AG09309 (cell line): ENCODE data around the gene TMEM214.

Experiments used
- DNase-seq: peaks from one replicate; pipeline ENCODE4 v3.0.0-alpha.2; 2010; ENCODE audit warnings: low read depth
- H3K4me3 ChIP-seq: 2 replicates; pipeline ENCODE4 v1.5.1; 2011; ENCODE audit warnings: mild to moderate bottlenecking, low read depth, low read length, moderate library complexity; ENCODE audit not compliant: control insufficient read depth
- CTCF ChIP-seq: IDR thresholded peaks from 2 replicates; pipeline ENCODE4 v1.5.1; 2011; ENCODE audit warnings: mild to moderate bottlenecking, low read depth, low read length, inconsistent platforms; ENCODE audit not compliant: insufficient read depth, control insufficient read depth; ENCODE audit errors: missing control alignments

TMEM214 gene

GRCh38 chr2:27086090-27086723 is 53.4 kb downstream of the TMEM214 start:
- peak; percentile 67 for TF ChIP-seq CTCF
- DNase-seq, result peak; percentile 44
- peak overlapping the region; percentile 53 for H3K4me3 ChIP-seq

- TF ChIP-seq CTCF, result no peak
- no peak for DNase-seq
Measured at GRCh38 chr2:27086724-27087593, 54.2 kb downstream of the TMEM214 start, which contains the start of gene KHK. TSS of gene KHK (plus strand) at chr2:27086772. CDS start at chr2:27087260, 488 bp downstream.

GRCh38 chr2:27087823-27088410 is 55.2 kb downstream of the TMEM214 start:
- TF ChIP-seq CTCF, result no peak
- H3K4me3 ChIP-seq, result no peak overlapping the region
- DNase-seq, result no peak

More at GRCh38 chr2:27086724-27087593, 54.2 kb downstream of the TMEM214 start, which contains the start of gene KHK:
- H3K4me3 ChIP-seq, result peak within 1 kb of the TSS; percentile 53

GRCh38 chr2:27088634-27089033 is 55.9 kb downstream of the TMEM214 start:
- no peak for DNase-seq
- TF ChIP-seq CTCF, result no peak
- no peak overlapping the region for H3K4me3 ChIP-seq

- no peak overlapping the region for H3K4me3 ChIP-seq
- no peak for DNase-seq
- TF ChIP-seq CTCF, result no peak
Measured at GRCh38 chr2:27089111-27089954, 56.6 kb downstream of the TMEM214 start.
